ENCODE measurements around the gene RTP2. TPM values are rescaled to one million over a fixed set of nuclear protein-coding genes. Genes with fewer than 3 reads are reported as not detected.

Gene RTP2
- polyA plus RNA-seq, 1 experiment = not detected

DNA sequence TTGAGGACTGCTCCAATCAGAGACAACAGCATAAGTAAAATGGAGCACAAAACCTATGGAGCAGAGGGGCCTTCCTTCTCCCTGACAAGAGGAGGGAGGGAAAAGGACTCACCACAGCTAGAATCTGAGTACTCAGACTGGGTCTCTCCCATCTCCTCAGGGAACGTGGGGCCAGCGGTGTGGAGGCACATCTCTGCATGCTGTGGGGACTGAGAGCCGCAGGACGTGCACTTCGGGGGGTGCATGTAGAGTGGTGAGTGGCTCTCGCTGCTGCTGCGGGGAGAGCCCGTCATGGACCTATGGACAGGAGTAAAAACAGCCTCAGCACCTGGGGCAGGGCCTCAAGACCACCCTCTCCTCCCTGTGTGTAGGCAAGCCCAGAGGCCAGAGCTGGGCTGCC is 25.9 kb upstream of the RTP2 start:
- Histone ChIP-seq H3K27me3 (ENCODE audit: control insufficient read depth, insufficient read depth, low read length) (no peaks in the 10 kb centered on the region), H3K4me3 (ENCODE audit: low read depth, low read length) (no peak overlapping the region), H3K9me3 (ENCODE audit: control insufficient read depth, insufficient read depth, low read length) (no peaks in the 10 kb centered on the region), H3K27ac (ENCODE audit: low read depth, low read length) (no peak overlapping the region)
- CTCF ChIA-PET = interaction anchor here (2.0 kb wide), 1 partner anchor 1226 kb away, joined by 10 read pairs; no protein-coding TSS in a partner anchor
- TF ChIP-seq, protein P1, sequence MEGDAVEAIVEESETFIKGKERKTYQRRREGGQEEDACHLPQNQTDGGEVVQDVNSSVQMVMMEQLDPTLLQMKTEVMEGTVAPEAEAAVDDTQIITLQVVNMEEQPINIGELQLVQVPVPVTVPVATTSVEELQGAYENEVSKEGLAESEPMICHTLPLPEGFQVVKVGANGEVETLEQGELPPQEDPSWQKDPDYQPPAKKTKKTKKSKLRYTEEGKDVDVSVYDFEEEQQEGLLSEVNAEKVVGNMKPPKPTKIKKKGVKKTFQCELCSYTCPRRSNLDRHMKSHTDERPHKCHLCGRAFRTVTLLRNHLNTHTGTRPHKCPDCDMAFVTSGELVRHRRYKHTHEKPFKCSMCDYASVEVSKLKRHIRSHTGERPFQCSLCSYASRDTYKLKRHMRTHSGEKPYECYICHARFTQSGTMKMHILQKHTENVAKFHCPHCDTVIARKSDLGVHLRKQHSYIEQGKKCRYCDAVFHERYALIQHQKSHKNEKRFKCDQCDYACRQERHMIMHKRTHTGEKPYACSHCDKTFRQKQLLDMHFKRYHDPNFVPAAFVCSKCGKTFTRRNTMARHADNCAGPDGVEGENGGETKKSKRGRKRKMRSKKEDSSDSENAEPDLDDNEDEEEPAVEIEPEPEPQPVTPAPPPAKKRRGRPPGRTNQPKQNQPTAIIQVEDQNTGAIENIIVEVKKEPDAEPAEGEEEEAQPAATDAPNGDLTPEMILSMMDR (IDR thresholded peaks at IDR 0.05; ENCODE audit: low read depth, low read length) = no peak
- DNase-seq (ENCODE audit: low read depth, low spot score) = no peak
- POLR2A ChIA-PET = no interaction called here

DNA sequence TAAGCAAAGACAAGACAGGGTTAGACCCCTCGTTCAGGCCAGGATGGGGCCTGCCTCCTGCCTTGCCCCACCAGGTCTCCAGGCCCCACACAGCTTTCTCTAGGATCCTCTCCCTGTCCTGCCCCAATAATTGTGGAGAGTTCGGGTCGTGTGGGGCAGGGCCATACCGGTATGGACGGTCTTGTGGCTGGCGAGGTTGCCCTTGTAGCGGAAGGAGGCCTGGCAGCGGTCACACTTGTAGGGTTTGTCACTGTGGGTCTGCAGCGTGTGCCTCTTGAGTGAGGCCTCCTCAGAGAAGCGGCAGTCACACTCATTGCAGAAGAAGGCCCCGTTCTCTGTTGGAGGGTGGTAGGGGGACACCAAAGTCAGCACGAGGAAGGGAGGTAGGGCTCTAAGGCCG is 24.2 kb upstream of the RTP2 start:
- H3K27me3 ChIP-seq (ENCODE audit: control insufficient read depth, insufficient read depth, low read length) = no peaks in the 10 kb centered on the region
- H3K4me3 ChIP-seq (ENCODE audit: low read depth, low read length) = no peak overlapping the region
- no peak for DNase-seq (ENCODE audit: low read depth, low spot score)
- ChIA-PET CTCF (interaction anchor here (1.9 to 2.0 kb wide), 2 partner anchors 14 to 1228 kb away, joined by 5 to 10 read pairs; no protein-coding TSS in a partner anchor), POLR2A (interaction anchor here (0.6 kb wide), 1 partner anchor 10 kb away, joined by 4 read pairs; no protein-coding TSS in a partner anchor)
- TF ChIP-seq, protein P1 (IDR thresholded peaks at IDR 0.05; ENCODE audit: low read depth, low read length) = no peak
- H3K9me3 ChIP-seq (ENCODE audit: control insufficient read depth, insufficient read depth, low read length) = no peaks in the 10 kb centered on the region
- H3K27ac ChIP-seq (ENCODE audit: low read depth, low read length) = no peak overlapping the region

DNA sequence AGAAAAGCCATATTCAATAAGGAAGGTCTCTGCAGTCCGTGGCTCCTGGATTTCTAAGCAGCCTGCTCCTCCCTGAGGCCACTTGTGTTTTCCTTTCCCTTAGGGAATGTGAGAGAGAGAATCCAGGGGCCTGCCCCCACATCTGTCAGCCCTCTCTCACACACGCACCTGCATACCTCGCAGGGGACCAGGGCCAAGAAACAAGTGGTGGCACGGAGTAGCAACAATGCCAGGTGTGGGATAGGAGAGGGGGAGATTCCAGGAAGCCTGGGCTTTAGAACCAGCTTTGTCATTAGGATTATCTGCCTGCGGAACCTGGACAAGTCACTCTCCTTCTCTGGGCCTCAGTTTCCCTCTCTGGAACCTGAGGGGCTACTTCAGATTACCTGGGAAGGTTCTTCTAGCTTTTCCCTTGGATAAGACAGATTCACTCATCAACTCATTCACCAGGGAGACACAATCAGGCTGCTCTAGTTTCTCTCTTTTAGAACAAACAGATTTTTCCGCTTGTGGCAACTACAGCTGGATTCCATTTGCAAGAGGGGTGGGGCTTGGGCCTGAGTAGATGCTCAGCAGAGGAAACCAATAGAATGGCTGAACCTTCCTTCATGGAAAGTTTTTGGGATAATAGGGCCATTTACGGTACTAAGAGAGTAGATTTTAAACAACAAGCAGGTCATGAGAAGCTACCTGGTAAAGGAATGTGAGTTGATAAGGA is 23.5 kb upstream of the RTP2 start:
- Histone ChIP-seq H3K9me3 (ENCODE audit: control insufficient read depth, insufficient read depth, low read length) (no peaks in the 10 kb centered on the region), H3K27me3 (ENCODE audit: control insufficient read depth, insufficient read depth, low read length) (no peaks in the 10 kb centered on the region), H3K4me3 (ENCODE audit: low read depth, low read length) (no peak overlapping the region), H3K27ac (ENCODE audit: low read depth, low read length) (peak overlapping the region; percentile 25)
- ChIA-PET POLR2A (no interaction called here), CTCF (interaction anchor here (1.9 to 2.0 kb wide), 2 partner anchors 15 to 1228 kb away, joined by 5 to 10 read pairs; no protein-coding TSS in a partner anchor)
- no peak for DNase-seq (ENCODE audit: low read depth, low spot score)
- TF ChIP-seq, protein P1 (IDR thresholded peaks at IDR 0.05; ENCODE audit: low read depth, low read length) = no peak

DNA sequence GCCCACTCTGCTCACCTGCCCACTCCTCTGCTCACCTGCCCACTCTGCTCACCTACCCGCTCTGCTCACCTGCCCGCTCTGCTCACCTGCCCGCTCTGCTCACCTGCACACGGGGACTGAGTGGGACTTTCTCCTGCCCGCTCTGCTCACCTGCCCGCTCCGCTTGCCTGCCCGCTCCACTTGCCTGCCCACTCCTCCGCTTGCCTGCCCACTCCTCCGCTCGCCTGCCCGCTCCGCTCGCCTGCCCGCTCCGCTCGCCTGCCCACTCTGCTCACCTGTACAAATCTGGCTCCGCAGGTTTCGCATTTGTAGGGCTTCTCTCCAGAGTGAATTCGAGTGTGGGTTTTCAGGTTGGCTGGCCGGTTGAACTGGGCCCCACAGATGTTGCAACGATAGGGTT is 22.9 kb upstream of the RTP2 start:
- Histone ChIP-seq H3K4me3 (ENCODE audit: low read depth, low read length) (no peak overlapping the region), H3K9me3 (ENCODE audit: control insufficient read depth, insufficient read depth, low read length) (no peaks in the 10 kb centered on the region), H3K27me3 (ENCODE audit: control insufficient read depth, insufficient read depth, low read length) (no peaks in the 10 kb centered on the region), H3K27ac (ENCODE audit: low read depth, low read length) (no peak overlapping the region)
- no peak for DNase-seq (ENCODE audit: low read depth, low spot score)
- TF ChIP-seq, protein P1 (IDR thresholded peaks at IDR 0.05; ENCODE audit: low read depth, low read length) = no peak
- CTCF ChIA-PET = no interaction called here
- POLR2A ChIA-PET = no interaction called here

DNA sequence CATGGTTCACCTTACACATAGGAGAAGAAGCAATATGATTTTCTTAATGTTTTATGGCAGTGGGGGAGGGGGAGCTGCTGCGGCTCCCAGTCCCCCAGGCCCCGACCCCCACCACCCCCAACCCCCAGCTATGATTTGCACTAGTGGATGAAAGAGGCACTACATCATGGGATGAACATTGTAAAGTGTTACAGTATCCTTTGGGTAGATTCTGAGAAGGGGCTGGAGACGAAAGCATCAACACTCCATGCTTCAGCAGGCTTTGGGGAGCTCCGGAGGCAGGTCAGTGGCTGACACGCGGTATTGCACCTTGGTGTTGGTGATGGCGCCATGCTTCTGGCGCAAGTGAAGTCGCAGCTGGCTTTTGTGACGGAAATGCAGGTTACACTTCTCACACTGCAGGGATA is 19.9 kb upstream of the RTP2 start:
- Histone ChIP-seq H3K27ac (ENCODE audit: low read depth, low read length) (no peak overlapping the region), H3K9me3 (ENCODE audit: control insufficient read depth, insufficient read depth, low read length) (no peaks in the 10 kb centered on the region), H3K27me3 (ENCODE audit: control insufficient read depth, insufficient read depth, low read length) (no peaks in the 10 kb centered on the region), H3K4me3 (ENCODE audit: low read depth, low read length) (no peak overlapping the region)
- TF ChIP-seq, protein P1 (IDR thresholded peaks at IDR 0.05; ENCODE audit: low read depth, low read length) = no peak
- ChIA-PET CTCF (interaction anchor here (1.8 kb wide), 1 partner anchor 10 kb away, joined by 5 read pairs; no protein-coding TSS in a partner anchor), POLR2A (no interaction called here)
- DNase-seq (ENCODE audit: low read depth, low spot score) = no peak
